ENCODE data around the gene GMNC.
"Not testable (repeated sequence)": the region's sequence is repeated elsewhere in the genome, so short reads cannot be mapped to it uniquely, and the experiment has no call there.

GMNC gene
- long read RNA-seq, donor 1, partial matches to known transcripts: 0 of 5 reads
- long read RNA-seq, donor 1, other reads (novel, unspliced or antisense): 0 of 5 reads
- long read RNA-seq, donor 2, partial matches to known transcripts: 0 of 3 reads
- long read RNA-seq, donor 2, other reads (novel, unspliced or antisense): 0 of 3 reads
- long read RNA-seq, donor 3: 0 reads
- long read RNA-seq, donor 4, partial matches to known transcripts: 0 of 1 reads
- long read RNA-seq, donor 4, other reads (novel, unspliced or antisense): 0 of 1 reads
- long read RNA-seq, donor 5, transcript GMNC-201 (5 exons, 3,422 nt): major isoform, 5 of 5 reads
- long read RNA-seq, donor 5, partial matches to known transcripts: 0 of 5 reads
- long read RNA-seq, donor 5, other reads (novel, unspliced or antisense): 0 of 5 reads
- long read RNA-seq, donor 6, partial matches to known transcripts: 0 of 2 reads
- long read RNA-seq, donor 6, other reads (novel, unspliced or antisense): 0 of 2 reads
- long read RNA-seq, donor 7, partial matches to known transcripts: 0 of 3 reads
- long read RNA-seq, donor 7, other reads (novel, unspliced or antisense): 0 of 3 reads
- long read RNA-seq, donor 8, partial matches to known transcripts: 0 of 2 reads
- long read RNA-seq, donor 8, other reads (novel, unspliced or antisense): 0 of 2 reads

DNA sequence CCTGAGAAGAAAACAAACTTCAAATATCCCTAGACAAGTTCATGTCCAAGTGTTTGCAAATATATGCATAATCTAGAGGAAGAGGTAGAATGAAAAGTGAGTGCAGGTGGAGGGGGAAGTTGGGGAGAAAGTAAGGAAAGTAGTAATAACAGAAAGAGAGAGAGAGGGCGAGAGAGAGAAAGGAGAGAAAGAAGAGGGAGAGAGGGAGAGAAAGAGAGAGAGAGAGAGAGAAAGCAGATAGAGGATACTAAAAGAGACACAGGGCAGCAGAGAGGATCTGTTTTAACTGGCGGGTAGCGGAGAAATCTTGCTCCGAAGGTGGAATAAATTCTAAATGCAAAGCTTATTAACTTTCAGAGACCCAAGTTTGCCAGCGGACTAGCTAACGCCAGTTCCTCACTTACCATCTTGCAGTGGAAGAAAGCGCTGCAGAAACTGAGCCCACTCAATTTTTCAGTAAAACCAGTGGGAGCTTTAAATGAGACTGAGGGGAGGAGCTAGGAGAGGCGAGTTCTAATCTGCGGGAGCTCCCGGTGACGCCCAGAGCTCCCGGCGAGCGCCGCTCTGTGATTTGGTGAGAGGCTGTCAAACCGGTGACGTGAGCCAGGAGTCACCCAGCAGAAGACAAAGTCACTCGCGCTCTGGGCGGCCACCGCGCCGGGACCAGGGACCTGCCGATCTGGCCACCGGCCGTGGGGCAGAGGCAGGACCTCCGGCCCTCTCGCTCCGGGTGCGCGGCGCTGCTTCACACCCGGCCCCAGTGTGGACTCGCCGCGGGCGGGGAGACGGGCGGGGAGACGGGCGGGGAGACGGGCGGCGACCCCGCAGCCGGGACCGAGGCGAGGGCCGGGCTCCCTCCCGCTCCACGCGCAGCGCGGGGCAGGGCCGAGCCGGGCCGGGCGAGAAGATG, at the start of gene GMNC:
Gene GMNC, minus strand, starts transcription at position 486 of the 910 bp plus-strand sequence. Its CDS starts 79 bp downstream, at position 407.
- peak; percentile 69 for DNase-seq

- DNase-seq: no peak
Measured at GRCh38 chr3:190911382-190911781, 48.9 kb upstream of the GMNC start.

DNA sequence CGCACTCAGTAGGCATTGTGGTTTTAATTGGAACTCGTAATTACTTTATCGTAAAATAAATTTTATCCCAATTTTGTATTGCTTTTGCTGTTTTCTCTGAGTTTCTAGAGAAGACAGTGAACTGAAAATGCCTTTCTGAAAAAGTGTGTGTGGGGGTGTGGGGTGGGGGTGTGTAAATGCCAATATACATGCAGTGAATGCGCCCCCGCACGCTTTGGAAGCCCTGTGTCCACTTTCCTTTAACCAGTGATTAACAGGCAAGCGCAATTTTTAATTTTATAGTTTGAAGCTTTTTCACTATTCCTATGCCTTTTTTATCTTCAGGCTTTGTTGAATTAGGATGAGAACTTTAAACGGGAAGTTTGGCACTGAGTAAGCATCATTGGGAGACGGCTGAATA, 47.4 kb upstream of the GMNC start:
- DNase-seq: no peak

DNA sequence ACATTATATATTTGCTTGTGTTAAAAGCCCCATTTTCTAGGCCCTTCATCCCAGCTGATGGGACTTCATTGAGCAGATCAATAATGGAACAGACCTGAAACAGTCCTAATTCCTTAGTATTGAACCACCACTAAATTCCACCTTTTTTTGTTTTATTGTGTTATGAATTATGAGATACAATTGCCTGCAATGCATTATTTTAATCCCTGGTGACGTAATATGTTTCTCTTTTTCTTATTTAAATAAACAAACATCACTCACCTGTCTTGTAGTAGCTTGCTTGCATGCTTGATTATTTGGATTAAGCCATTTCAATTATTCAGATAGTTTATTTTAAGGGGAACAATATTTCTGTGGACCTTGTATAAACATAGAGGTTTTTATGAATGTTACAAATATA, 40.7 kb upstream of the GMNC start:
- no peak for DNase-seq

GRCh38 chr3:190902292-190902691, 39.8 kb upstream of the GMNC start:
- DNase-seq: no peak

DNA sequence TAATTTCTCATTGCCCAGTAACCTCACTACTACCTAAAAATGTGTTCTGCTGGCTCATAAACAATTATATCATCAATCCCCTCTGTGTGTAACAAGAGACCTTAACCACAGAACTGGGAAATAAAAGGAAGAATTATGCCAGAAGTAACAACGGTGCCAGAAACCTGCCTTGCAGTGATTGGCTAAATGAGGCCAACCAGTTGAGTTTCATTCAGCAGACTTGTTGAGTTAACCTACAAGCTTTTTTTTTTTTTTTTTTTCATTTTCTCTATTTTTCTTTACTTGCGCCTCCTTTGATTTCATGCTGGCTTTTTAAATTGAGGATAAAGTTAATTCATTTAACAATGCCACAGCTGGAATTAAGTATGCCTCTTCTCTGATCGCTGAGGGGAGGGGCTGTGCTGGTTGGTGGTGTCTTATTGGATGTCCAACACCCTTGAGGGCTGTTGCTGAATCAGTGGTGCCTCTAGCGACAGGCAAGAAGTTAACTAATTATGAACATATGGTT, 30.0 kb upstream of the GMNC start:
- DNase-seq: no peak

GRCh38 chr3:190886945-190887344, 24.5 kb upstream of the GMNC start:
- DNase-seq: no peak

DNA sequence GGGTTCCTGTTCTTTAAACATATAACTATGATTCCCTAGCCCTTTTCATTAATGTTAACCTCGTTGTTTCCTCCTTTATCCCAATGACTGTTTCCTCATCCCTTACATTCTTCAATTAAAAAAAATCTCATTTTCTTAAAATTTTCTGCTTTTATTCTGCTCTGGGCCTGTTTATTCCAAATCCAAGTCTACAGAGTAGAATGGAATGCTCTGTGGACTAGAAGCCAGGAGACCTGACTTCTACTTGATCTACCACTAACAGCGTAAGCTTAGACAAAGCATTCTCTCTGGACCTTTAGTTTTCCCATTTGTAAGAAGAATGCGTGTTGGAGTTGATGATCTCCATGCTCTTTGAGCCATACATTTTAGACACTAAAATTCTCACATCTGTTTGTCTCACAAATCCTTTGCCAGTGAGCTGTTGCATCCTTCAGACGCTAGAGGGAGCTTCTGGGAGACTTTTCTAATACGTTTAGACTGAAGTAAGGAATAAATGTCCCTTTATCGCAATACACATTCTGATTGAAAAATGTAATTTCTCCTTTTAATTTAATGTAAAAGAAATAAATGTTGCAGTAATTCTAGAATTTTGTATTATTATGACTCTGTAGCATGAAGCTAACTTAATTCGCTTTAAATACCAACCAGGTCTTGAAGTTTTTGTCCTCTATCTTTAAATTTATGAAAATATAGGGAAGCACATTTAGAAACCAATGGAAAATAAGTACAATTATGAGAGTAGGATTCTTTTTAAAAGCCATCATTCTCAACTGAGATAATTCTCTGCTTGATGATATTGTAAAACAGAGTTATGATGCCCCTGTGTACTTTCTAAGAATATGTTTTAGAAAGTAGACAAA, 21.7 kb upstream of the GMNC start:
- peak; percentile 10 for DNase-seq

DNA sequence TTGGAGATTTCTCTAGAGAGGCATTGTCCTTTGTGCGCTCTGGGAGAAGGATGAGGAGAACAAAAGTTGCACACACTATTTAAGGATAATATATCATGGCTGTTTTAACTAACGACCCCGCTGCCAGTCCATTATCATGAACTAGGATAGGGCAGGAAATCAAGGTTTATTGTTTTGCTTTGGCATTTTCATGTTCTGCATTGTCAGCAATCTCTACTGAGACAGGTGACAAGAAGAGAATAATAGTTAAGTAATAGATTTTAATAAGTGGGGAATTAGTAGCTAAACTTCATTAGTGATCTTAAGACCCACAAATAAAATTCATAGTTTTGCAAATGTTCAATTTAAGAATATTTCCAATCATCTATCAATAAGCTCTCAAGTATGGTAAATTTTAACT, 20.6 kb upstream of the GMNC start:
- DNase-seq: no peak

DNA sequence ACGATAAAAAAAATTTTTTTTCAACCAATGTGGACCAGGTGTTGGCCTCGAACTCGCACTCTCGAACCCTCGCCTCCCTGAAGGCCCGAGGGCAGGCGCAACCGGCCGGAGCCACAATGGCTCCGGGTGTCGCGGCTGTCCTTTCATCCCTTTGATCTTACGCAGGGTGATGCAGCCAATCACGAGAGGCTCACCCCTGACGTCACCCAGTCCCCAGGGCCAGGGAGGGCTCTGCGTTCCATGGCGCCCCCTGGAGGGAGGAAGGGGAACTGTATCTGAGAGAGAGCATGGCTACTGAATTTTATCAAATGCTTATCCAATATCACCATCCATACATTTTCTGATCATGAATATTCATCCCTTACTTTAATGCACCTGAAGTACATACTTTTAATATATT, 15.4 kb upstream of the GMNC start:
- no peak for DNase-seq

DNA sequence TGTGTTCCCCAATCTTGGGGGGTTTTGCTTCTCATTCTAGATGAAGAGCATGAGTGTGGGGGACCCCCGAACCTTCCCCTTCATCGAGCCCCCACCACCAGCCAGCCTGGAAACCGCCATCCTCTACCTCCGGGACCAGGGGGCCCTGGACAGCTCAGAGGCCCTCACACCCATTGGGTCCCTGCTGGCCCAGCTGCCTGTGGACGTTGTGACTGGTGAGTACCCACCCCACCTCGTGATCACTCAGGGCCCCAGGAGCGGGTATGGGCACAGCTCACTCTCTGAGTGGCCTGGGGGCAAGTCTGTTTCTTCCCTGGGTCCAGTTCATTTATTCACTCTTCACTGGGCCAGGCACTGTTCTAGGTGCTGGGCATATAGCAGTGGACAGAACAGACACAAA, 13.9 kb upstream of the GMNC start:
- not testable (repeated sequence) for DNase-seq

- DNase-seq: not testable (repeated sequence)
Measured at GRCh38 chr3:190875061-190875460, 12.6 kb upstream of the GMNC start.

DNA sequence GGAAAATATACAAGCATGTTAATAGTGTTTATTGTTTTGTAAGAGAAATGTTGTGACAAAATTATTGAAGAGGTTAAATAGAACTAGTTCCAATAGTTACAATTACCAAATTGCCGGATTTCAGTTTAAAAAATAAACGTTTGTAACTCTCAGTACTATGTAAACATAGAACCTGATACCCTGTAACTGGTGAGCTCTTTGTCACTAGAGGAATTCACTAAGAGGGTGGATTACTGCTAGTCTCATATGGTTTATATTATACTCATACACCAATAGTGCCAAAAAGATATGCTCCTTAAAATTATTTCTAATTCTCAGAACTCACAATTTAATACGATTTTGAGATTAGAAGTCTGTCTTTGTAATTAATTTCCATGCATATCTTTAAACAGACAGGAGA, 7.6 kb upstream of the GMNC start:
- DNase-seq: no peak

DNA sequence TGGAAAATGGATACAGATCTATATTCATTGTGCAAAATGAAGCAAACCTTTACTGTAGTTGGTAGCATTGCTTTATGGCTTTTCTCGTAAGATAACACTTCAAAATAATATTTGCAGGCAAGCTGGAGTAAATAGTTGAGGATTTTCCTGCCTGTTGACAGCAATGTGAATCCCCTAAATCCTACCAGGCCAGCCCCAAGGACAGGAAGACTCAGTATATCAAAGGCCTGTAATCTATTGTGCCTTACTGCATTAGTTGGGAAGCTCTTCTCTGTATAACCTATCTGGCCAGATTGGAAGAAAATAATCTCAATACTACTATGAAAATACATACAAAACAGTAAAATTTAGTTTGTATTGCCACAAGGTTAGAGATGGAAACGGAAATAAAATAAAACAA, 4.6 kb upstream of the GMNC start:
- no peak for DNase-seq

DNA sequence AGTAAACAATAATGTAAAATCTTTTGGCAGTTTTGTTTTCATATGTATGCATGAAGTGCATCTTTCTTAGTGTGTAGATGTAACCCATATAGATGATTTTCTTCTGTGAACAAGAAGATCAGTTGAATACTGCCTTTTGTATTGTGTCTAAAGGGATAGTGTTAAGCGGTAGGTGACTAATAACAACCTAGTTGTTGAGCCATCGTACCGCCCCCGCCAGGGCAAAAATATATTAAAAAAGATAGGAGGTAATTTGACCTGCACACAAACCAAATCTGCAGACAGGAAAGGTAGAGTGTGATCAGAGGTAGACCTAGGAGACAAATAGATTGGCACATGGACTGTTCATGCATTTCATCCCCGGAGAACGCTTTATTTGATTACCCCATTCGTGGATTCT, 3.3 kb upstream of the GMNC start:
- no peak for DNase-seq

DNA sequence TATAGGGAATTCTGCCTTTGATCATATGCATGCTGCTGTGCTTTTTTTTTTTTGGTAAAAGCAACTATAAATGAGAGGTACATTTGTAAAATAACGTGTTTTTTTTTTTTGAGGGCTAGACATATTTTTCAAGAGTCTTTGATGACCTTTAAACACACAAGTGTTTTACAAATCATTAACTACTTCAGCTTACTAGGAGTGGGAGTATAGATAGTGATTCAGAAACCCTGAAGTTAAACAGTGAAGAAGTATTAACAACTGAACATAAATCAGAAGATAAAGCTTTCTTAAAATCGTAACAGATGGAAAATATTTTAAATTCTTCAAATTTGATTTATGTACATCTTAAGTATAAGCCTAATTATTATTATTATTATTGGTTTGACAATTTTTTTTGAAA, 2.9 kb upstream of the GMNC start:
- DNase-seq: no peak

- DNase-seq: no peak
Measured at GRCh38 chr3:190864002-190864401, 1.5 kb upstream of the GMNC start.

GRCh38 chr3:190863119-190863465, 598 bp upstream of the GMNC start:
- DNase-seq: no peak

GRCh38 chr3:190860521-190860920, 2.0 kb downstream of the GMNC start:
- no peak for DNase-seq

- DNase-seq: no peak
Measured at GRCh38 chr3:190855151-190855550, 7.3 kb downstream of the GMNC start.

DNA sequence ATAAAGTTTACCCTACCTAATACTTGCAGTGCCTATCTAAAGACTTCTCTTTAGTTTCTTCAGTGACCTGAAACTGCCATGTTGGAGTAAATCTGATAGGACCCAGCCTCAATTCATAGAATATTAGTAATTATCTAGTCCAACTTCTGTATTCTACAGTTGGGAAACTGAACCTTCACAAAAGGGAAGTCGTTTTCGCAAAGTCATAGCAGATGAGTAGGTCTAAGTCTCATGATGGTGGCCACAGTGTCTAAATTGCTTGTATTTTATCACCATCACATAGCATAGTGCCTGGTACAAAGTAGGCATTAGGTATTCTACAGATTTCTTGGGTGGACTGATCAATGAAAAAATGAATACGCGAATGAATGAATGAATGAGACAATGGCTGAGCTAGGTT, 8.4 kb downstream of the GMNC start:
- DNase-seq: no peak

GRCh38 chr3:190853464-190853863, 9.0 kb downstream of the GMNC start:
- no peak for DNase-seq
